Neutrophil (primary cell): ENCODE results near the gene CBLIF.

Experiments
- H3K27ac ChIP-seq: fragments of 200-600 bp; sonication (generic); 2 replicates; pipeline ENCODE4 v1.5.1; 2016; ENCODE audit warnings: mild to moderate bottlenecking, moderate library complexity
- H3K27me3 ChIP-seq: fragments of 200-600 bp; sonication (generic); 2 replicates; pipeline ENCODE4 v1.6.0; 2016; ENCODE audit warnings: mild to moderate bottlenecking
- H3K36me3 ChIP-seq: fragments of 200-600 bp; sonication (generic); 2 replicates; pipeline ENCODE4 v1.5.1; 2017
- H3K4me1 ChIP-seq, 2 experiments: fragments of 200-600 bp in 1 of 2; sonication (generic) in 1 of 2; 1 replicate in 1 of 2; 2 replicates in 1 of 2; pipeline versions ENCODE4 v1.5.1 to v1.6.1; 2013 to 2016; ENCODE audit warnings: low read depth in 1 of 2, low read length in 1 of 2, mild to moderate bottlenecking in 1 of 2, moderate library complexity in 1 of 2; ENCODE audit not compliant: control insufficient read depth in 1 of 2, insufficient read depth in 1 of 2
- H3K4me3 ChIP-seq, 2 experiments: fragments of 200-600 bp in 1 of 2; sonication (generic) in 1 of 2; 1 replicate in 1 of 2; 2 replicates in 1 of 2; pipeline ENCODE4 v1.5.1; 2013 to 2016; ENCODE audit warnings: low read depth in 1 of 2, low read length in 1 of 2, mild to moderate bottlenecking in 1 of 2, moderate library complexity in 1 of 2
- H3K9me3 ChIP-seq: fragments of 200-600 bp; sonication (generic); 2 replicates; pipeline ENCODE4 v1.5.1; 2016
- CTCF ChIP-seq: fragments of 200-600 bp; sonication (generic); IDR thresholded peaks from 2 replicates; pipeline ENCODE4 v1.5.1; 2016; ENCODE audit warnings: antibody characterized with exemption

Gene CBLIF

GRCh38 chr11:59878575-59878974 is 33.3 kb upstream of the CBLIF start, which contains the start of gene OOSP3:
Gene OOSP3, plus strand, starts transcription at chr11:59878782. Its CDS starts 27 bp downstream, at chr11:59878809.
- no peak for TF ChIP-seq CTCF
- no peak within 1 kb of the TSS for H3K27ac ChIP-seq
- H3K4me1 ChIP-seq, result no peaks in the 10 kb centered on the region
- H3K36me3 ChIP-seq, result no peaks in the 10 kb centered on the region
- no peak within 1 kb of the TSS for H3K4me3 ChIP-seq
- no peaks in the 10 kb centered on the region for H3K27me3 ChIP-seq
- no peaks in the 10 kb centered on the region for H3K9me3 ChIP-seq

GRCh38 chr11:59877784-59878183 is 32.5 kb upstream of the CBLIF start:
- H3K36me3 ChIP-seq, result no peaks in the 10 kb centered on the region
- no peak overlapping the region for H3K4me3 ChIP-seq
- no peaks in the 10 kb centered on the region for H3K4me1 ChIP-seq
- TF ChIP-seq CTCF, result no peak
- no peaks in the 10 kb centered on the region for H3K27me3 ChIP-seq
- H3K9me3 ChIP-seq, result no peaks in the 10 kb centered on the region
- no peak overlapping the region for H3K27ac ChIP-seq

- Histone ChIP-seq H3K9me3 (no peaks in the 10 kb centered on the region), H3K36me3 (no peaks in the 10 kb centered on the region), H3K4me3 (no peak overlapping the region), H3K4me1 (no peaks in the 10 kb centered on the region), H3K27ac (no peak overlapping the region), H3K27me3 (no peaks in the 10 kb centered on the region)
- TF ChIP-seq CTCF, result no peak
Measured at GRCh38 chr11:59877325-59877724, 32.0 kb upstream of the CBLIF start.

GRCh38 chr11:59875856-59876519 is 30.7 kb upstream of the CBLIF start:
- Histone ChIP-seq H3K27me3 (no peaks in the 10 kb centered on the region), H3K36me3 (no peaks in the 10 kb centered on the region), H3K27ac (no peak overlapping the region), H3K4me1 (no peaks in the 10 kb centered on the region), H3K9me3 (no peaks in the 10 kb centered on the region), H3K4me3 (no peak overlapping the region)
- no peak for TF ChIP-seq CTCF

- Histone ChIP-seq H3K27ac (no peak overlapping the region), H3K4me1 (peaks cover 7% of the 10 kb centered on the region in 2 experiments), H3K27me3 (no peaks in the 10 kb centered on the region), H3K4me3 (no peak overlapping the region), H3K9me3 (no peaks in the 10 kb centered on the region), H3K36me3 (no peaks in the 10 kb centered on the region)
- TF ChIP-seq CTCF, result no peak
Measured at GRCh38 chr11:59872076-59872475, 26.8 kb upstream of the CBLIF start.
